Activated naive CD4-positive, alpha-beta T cell treated with anti-CD3 and anti-CD28 coated beads, Interleukin-2, amount 10 ng/mL, durations not matched to agents 7 days and 5 days (primary cell): Measurements from ENCODE around the gene GRID2IP.
"Not testable (repeated sequence)": the region's sequence is repeated elsewhere in the genome, so short reads cannot be mapped to it uniquely, and the experiment has no call there.

ENCODE experiments used
- CTCF ChIA-PET: fragments of 350-600 bp; sonication (Branson Sonifier 250); formaldehyde crosslinking; loops from one replicate; lab custom pipeline; 2021; ENCODE audit warnings: antibody characterized with exemption; lab: Charles Lee
- DNase-seq: peaks from one replicate; pipeline ENCODE4 v3.0.0-alpha.2; 2020
- H3K27ac Mint-ChIP-seq: one replicate; pipeline ENCODE4 v1.8.0; 2021; ENCODE audit warnings: mild to moderate bottlenecking, moderate library complexity, mixed read lengths
- H3K27me3 Mint-ChIP-seq: one replicate; pipeline ENCODE4 v1.8.0; 2021; ENCODE audit warnings: mild to moderate bottlenecking, mixed read lengths
- H3K36me3 Mint-ChIP-seq: one replicate; pipeline ENCODE4 v1.8.0; 2021; ENCODE audit warnings: mixed read lengths
- H3K4me1 Mint-ChIP-seq: one replicate; pipeline ENCODE4 v1.8.0; 2021; ENCODE audit warnings: mixed read lengths
- H3K4me3 Mint-ChIP-seq: one replicate; pipeline ENCODE4 v1.8.0; 2021; ENCODE audit warnings: mild to moderate bottlenecking, moderate library complexity, mixed read lengths
- H3K9me3 Mint-ChIP-seq: one replicate; pipeline ENCODE4 v1.8.0; 2021; ENCODE audit warnings: mixed read lengths

The GRID2IP gene

DNA sequence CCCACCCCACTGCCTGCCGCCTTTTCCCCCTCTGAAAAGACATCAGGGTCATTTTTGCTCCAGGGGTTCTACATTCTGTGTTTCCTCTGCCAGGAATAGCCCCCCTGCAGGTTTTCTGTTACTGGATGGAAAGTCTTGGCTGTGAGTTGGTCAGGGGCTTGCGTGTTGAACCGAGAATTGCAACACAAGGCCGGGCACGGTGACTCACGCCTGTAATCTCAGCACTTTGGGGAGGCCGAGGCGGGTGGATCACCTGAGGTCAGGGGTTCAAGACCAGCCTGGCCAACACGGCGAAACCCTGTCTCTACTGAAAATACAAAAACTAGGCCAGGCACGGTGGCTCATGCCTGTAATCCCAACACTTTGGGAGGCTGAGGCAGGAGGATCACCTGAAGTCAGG is 101.4 kb downstream of the GRID2IP start:
- Mint-ChIP-seq H3K4me3 (peak overlapping the region; percentile 5), H3K4me1 (peaks cover 33% of the 10 kb centered on the region), H3K36me3 (peaks cover 13% of the 10 kb centered on the region)
- DNase-seq, H3K9me3 Mint-ChIP-seq, H3K27ac Mint-ChIP-seq, CTCF ChIA-PET, H3K27me3 Mint-ChIP-seq: not testable (repeated sequence)

DNA sequence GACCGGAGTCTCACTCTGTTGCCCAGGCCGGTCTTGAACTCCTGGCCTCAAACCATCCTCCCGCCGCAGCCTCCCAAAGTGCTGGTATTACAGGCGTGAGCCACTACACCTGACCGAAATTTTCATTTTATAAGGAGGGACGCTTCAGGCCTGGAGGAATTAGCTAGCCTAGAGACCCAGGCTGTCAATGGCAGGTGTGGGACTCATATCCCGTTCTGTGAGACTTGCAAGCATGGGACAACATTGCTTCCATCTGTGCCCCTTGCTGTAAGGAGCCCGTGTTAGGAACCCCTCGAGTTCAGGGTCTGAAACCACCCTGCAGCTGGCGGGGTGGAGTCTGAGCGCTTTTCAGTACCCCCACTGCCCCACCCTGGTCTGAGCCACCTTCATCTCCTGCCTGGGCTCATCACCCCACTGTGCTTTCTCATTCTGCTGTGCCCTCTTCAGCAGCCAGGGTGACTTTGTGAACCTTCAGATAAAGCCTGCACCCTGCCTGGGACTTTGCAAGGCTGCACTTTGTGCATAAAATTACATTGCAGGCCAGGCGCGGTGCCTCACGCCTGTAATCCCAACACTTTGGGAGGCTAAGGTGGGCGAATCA is 102.2 kb downstream of the GRID2IP start:
- H3K4me3 Mint-ChIP-seq: peak overlapping the region; percentile 61
- peaks cover 18% of the 10 kb centered on the region for H3K36me3 Mint-ChIP-seq
- no peak for DNase-seq
- CTCF ChIA-PET: interaction anchor here (0.6 to 0.7 kb wide), 2 partner anchors 99 to 126 kb away, joined by 3 read pairs; no protein-coding TSS in a partner anchor
- peaks cover 6% of the 10 kb centered on the region for H3K27me3 Mint-ChIP-seq
- H3K27ac Mint-ChIP-seq: peak overlapping the region; percentile 22
- H3K4me1 Mint-ChIP-seq: peaks cover 40% of the 10 kb centered on the region
- no peaks in the 10 kb centered on the region for H3K9me3 Mint-ChIP-seq

DNA sequence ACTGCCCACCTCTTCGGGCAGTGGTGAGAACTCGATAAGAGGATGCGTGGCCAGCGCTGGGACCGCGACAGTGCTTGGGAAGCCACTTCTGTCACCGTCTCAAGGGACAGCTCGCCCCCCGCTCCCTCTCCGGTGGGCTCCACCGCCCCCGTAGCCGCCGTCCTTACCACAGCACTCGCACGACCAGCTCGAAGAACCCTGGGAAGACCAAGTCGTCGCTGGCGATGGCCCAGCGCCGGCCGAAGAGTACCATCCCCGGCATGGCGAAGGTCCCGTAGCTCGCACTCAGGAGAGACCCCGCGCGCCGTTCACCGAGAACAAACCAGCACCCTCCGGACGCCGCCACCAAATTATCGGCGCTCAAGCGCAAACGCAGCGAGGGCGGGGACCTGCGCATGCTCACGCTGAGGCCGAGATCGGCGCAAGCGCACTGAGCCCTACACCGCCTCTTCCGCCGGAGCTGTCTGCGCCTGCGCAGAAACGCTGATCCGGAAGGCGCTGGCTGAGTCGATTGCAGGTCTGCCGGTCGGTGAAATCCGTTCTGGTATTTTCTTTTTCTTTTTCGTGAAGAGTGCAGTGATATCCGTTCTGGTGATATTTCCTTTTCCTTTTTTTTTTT is 103.6 kb downstream of the GRID2IP start, which contains the start of gene DAGLB:
Gene DAGLB (minus strand): TSS at position 374 of the 619 bp plus-strand sequence. CDS start 112 bp downstream, at position 262.
- peak within 1 kb of the TSS; percentile 96 for H3K4me3 Mint-ChIP-seq
- CTCF ChIA-PET: interaction anchor here (1.8 kb wide), 1 partner anchor 10 kb away, joined by 7 read pairs; no protein-coding TSS in a partner anchor
- H3K27me3 Mint-ChIP-seq: peaks cover 6% of the 10 kb centered on the region
- peak within 1 kb of the TSS; percentile 98 for H3K27ac Mint-ChIP-seq
- no peaks in the 10 kb centered on the region for H3K9me3 Mint-ChIP-seq
- peak; percentile 97 for DNase-seq
- H3K36me3 Mint-ChIP-seq: peaks cover 24% of the 10 kb centered on the region
- H3K4me1 Mint-ChIP-seq: peaks cover 44% of the 10 kb centered on the region
